ENCODE results near the gene ABCA4.
A peak's percentile ranks its signal among the peaks of the same experiment; 100 is the strongest.

The ABCA4 gene

GRCh38 chr1:94104776-94105580, 16.0 kb downstream of the ABCA4 start:
- no peak for DNase-seq (ENCODE audit: low read depth, low spot score)

GRCh38 chr1:94104127-94104684, 16.7 kb downstream of the ABCA4 start:
- no peak for DNase-seq (ENCODE audit: low read depth, low spot score)

- DNase-seq (ENCODE audit: low read depth, low spot score), result no peak
Measured at GRCh38 chr1:94103608-94104007, 17.3 kb downstream of the ABCA4 start.

- no peak for DNase-seq (ENCODE audit: low read depth, low spot score)
Measured at GRCh38 chr1:94101613-94102525, 19.1 kb downstream of the ABCA4 start.

- no peak for DNase-seq (ENCODE audit: low read depth, low spot score)
Measured at GRCh38 chr1:94100785-94101612, 19.9 kb downstream of the ABCA4 start.

GRCh38 chr1:94100129-94100784, 20.7 kb downstream of the ABCA4 start:
- DNase-seq (ENCODE audit: low read depth, low spot score), result no peak

- DNase-seq (ENCODE audit: low read depth, low spot score), result no peak
Measured at GRCh38 chr1:94099303-94099702, 21.6 kb downstream of the ABCA4 start.

- no peak for DNase-seq (ENCODE audit: low read depth, low spot score)
Measured at GRCh38 chr1:94098585-94099111, 22.3 kb downstream of the ABCA4 start.

- peak; percentile 39 for DNase-seq (ENCODE audit: low read depth, low spot score)
Measured at GRCh38 chr1:94096797-94097549, 24.0 kb downstream of the ABCA4 start.

GRCh38 chr1:94095744-94096469, 25.0 kb downstream of the ABCA4 start:
- peak; percentile 54 for DNase-seq (ENCODE audit: low read depth, low spot score)

- DNase-seq (ENCODE audit: low read depth, low spot score), result peak; percentile 93
Measured at GRCh38 chr1:94095112-94095637, 25.8 kb downstream of the ABCA4 start.

- peak; percentile 90 for DNase-seq (ENCODE audit: low read depth, low spot score)
Measured at GRCh38 chr1:94094469-94095111, 26.4 kb downstream of the ABCA4 start.

GRCh38 chr1:94093996-94094395, 27.0 kb downstream of the ABCA4 start:
- peak; percentile 73 for DNase-seq (ENCODE audit: low read depth, low spot score)

GRCh38 chr1:94093396-94093795, 27.6 kb downstream of the ABCA4 start:
- no peak for DNase-seq (ENCODE audit: low read depth, low spot score)

- peak; percentile 81 for DNase-seq (ENCODE audit: low read depth, low spot score)
Measured at GRCh38 chr1:94092210-94092613, 28.7 kb downstream of the ABCA4 start.

- DNase-seq (ENCODE audit: low read depth, low spot score), result no peak
Measured at GRCh38 chr1:94090761-94091160, 30.2 kb downstream of the ABCA4 start.

- DNase-seq (ENCODE audit: low read depth, low spot score), result no peak
Measured at GRCh38 chr1:94087193-94087592, 33.8 kb downstream of the ABCA4 start.

GRCh38 chr1:94084547-94084946, 36.4 kb downstream of the ABCA4 start:
- DNase-seq (ENCODE audit: low read depth, low spot score), result no peak

Data from astrocyte of the hippocampus (primary cell).